CD4-positive, alpha-beta T cell treated with Interleukin-6 at 100 ng/mL for 8 hours (primary cell): Measurements from ENCODE around the gene ZNF358.

Source experiments
- DNase-seq: peaks from one replicate; pipeline ENCODE4 v3.0.0-alpha.2; 2020; ENCODE audit warnings: mixed read lengths, low spot score

Gene ZNF358

DNA sequence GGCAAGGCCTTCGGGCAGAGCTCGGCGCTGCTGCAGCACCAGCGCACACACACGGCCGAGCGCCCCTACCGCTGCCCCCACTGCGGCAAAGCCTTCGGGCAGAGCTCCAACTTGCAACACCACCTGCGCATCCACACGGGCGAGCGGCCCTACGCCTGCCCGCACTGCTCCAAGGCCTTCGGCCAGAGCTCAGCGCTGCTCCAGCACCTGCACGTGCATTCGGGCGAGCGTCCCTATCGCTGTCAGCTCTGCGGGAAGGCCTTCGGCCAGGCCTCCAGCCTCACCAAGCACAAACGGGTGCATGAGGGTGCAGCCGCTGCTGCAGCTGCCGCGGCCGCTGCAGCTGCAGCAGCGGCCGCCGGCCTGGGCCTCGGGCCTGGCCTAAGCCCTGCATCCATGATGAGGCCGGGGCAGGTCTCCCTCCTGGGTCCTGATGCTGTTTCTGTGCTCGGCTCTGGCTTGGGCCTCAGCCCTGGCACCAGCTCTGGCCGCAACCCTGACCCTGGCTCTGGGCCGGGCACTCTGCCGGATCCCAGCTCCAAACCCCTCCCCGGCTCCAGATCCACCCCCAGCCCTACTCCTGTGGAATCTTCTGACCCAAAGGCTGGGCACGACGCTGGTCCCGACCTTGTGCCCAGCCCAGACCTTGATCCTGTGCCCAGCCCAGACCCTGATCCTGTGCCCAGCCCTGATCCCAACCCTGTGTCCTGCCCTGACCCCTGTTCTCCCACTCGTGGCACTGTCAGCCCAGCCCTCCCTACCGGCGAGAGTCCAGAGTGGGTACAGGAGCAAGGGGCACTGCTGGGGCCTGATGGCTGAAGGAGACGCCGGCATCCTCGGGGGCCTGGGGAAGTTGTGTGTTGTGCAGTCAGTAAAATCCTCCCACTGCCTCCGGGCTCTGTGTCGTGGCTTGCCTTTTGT is 4.5 kb downstream of the ZNF358 start:
- no peak for DNase-seq

- DNase-seq: no peak
Measured at GRCh38 chr19:7521551-7522071, 5.7 kb downstream of the ZNF358 start.

GRCh38 chr19:7522072-7522922 is 6.4 kb downstream of the ZNF358 start, which contains the start of gene MCOLN1:
Gene MCOLN1, plus strand, starts transcription at chr19:7522624. Its CDS starts 127 bp downstream, at chr19:7522751.
- peak; percentile 99 for DNase-seq

DNA sequence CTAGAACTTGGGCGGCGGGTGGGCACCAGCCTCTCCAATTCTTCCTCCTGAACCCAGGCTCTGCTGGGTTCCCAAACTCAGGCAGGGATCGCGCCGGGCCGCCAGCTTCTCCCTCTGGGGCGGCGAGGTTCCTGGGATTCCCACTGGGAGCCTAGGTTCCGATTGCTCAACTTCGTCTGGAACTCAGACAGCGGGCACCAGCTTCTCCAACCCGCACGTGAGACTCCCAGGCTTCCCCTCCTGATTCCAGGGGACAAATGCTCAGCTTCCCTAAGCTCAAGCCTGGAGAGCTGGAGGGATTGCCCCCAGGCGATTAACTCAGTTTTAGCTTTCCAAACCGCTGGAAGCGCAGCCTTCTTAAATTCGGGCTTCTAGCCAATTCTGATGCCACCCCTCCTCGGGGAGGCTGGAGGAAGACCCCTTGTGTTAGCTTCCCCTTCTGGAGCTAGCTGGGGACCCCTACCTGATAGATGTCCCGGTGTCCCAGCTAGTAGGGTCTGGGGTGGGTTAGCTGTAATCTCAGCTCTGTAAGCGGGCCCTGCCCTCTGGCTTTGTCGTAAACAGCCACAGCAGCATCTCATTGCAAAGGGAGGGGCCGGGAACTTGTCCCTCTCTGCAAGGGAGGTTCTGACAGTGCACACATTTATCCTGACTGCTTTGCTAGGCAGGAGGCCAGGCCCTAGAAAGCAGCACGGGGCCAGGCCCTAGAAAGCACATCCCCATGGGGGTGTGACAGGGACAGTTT is 7.2 kb downstream of the ZNF358 start:
- DNase-seq: no peak

- no peak for DNase-seq
Measured at GRCh38 chr19:7524523-7524922, 8.6 kb downstream of the ZNF358 start.

DNA sequence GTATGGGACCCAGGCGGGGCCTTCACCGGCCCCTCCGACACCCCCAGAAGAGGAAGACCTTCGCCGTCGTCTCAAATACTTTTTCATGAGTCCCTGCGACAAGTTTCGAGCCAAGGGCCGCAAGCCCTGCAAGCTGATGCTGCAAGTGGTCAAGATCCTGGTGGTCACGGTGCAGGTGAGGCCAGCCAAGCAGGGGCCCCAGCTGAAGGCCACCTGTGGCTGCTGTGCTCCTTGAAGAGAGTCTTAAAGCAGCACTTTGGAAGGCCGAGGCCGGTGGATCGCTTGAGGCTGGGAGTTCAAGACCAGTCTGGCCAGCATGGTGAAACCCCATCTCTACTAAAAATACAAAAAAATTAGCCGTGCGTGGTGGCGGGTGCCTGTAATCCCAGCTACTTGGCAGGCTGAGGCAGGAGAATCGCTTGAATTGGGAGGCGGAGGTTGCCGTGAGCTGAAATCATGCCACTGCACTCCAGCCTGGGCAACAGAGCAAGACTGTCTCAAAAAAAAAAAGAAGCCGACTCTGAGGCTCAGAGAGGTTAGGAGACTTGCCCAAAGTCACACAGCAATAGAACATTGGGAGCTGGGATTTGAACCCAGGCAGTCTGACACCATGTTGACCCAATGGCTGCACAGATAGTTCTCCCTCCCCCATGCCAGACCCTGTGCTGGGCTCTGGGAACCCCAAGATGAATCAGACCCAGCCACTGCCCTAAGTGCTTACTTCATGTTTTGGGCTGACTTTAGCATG is 9.3 kb downstream of the ZNF358 start:
- no peak for DNase-seq

GRCh38 chr19:7526059-7526929 is 10.4 kb downstream of the ZNF358 start:
- no peak for DNase-seq

- no peak for DNase-seq
Measured at GRCh38 chr19:7527516-7528191, 11.8 kb downstream of the ZNF358 start.

- DNase-seq: no peak
Measured at GRCh38 chr19:7528192-7528519, 12.3 kb downstream of the ZNF358 start.

DNA sequence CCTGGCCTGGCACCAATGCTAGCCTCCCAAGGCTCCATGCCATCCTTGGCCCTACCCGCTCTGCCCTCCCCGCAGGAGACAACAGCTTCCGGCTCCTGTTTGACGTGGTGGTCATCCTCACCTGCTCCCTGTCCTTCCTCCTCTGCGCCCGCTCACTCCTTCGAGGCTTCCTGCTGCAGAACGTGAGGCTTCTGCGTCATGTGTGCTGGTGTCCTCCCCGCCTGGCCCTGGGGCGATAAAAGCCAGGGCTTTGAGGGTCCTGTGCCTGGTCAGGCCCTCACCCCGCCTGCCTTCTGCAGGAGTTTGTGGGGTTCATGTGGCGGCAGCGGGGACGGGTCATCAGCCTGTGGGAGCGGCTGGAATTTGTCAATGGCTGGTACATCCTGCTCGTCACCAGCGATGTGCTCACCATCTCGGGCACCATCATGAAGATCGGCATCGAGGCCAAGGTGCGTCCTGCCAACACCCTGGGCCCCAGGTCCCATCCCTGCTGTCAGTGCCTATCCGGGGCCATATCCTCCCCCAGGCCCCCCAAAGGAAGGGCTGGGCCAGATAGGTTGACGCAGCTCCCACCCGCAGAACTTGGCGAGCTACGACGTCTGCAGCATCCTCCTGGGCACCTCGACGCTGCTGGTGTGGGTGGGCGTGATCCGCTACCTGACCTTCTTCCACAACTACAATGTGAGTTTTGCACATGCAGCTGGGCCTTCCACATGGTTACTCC is 12.8 kb downstream of the ZNF358 start:
- DNase-seq: no peak

- no peak for DNase-seq
Measured at GRCh38 chr19:7529246-7529600, 13.3 kb downstream of the ZNF358 start.

DNA sequence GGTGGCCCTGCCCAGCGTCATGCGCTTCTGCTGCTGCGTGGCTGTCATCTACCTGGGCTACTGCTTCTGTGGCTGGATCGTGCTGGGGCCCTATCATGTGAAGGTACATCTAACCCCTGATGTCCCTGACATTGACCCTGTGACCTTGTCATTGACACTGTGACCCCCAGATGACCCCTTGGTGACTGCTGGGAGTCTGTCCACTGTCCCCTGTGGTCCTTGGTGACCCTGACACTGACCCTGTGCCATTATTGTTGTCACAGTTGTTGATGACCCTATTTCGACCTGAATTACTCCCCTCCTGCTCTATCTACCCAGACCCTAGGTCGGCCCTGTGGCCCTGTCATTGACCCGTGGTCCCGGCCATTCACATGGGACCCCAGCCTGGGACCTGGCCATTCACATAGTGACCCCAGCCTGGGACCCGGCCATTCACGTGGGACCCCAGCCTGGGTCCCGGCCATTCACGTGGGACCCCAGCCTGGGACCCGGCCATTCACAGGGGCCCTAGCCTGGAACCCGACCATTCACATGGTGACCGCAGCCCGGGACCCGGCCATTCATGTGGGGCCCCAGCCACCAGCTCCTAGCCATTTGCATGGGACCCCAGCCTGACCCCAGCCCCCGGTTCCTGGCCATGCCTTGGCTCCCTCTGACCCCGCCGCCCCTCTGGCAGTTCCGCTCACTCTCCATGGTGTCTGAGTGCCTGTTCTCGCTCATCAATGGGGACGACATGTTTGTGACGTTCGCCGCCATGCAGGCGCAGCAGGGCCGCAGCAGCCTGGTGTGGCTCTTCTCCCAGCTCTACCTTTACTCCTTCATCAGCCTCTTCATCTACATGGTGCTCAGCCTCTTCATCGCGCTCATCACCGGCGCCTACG is 13.9 kb downstream of the ZNF358 start:
- no peak for DNase-seq

- no peak for DNase-seq
Measured at GRCh38 chr19:7533281-7533885, 17.5 kb downstream of the ZNF358 start.

DNA sequence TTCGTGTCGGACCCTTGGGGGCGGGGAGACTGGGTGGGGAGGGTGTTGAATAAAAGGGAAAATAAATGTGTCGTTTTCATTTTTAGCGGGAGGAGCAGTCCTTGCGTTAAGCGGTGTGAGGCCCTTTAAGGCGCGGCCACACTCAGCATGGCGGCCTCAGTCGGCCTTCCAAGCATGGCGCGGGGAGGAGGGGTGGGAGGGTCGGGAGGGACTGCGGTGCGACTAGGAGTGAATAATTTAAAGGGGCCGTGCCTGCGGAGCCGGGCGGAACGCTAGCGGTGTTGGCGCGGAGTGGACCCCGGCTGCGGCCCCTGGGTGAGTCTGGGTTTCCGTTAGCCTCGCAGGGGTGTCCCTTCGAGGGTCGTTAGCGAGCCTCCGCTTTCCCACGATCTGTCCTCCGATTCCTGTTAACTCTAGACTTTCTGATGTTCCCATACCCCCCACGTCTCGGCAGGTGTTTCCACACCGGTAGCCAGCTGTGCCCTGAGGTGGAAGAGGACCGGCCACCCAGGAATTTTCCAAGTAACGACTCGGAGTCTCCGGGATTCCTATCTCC is 18.1 kb downstream of the ZNF358 start:
- peak; percentile 86 for DNase-seq

DNA sequence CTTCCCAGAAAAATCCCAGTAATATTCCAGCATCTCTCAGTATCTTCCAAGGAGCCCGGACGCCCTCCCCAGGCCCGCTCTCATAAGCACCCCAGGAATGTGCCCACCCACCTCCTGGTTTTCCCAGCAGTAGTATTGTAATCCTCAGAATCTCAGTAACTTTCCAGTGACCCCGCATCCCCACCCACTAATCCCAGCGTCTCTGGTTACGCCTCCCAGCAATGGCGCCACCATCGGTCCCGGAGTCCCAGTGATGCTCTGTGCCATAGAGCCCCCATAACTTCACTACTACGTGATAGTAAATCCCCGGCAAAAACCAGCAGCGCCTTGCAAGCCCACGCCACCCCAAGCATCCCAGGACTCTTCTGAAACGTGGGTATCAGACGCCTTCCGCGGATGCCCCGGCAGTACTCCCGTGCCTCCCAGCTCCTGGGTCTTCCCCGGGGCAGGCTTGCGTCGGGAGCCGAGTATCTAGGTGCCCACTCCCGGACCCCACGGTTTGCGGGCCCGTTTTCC is 18.7 kb downstream of the ZNF358 start:
- no peak for DNase-seq

- peak; percentile 87 for DNase-seq
Measured at GRCh38 chr19:7535047-7535997, 19.4 kb downstream of the ZNF358 start, which contains the start of gene PNPLA6. Gene PNPLA6, plus strand, starts transcription at chr19:7535717. Its CDS starts 72 bp downstream, at chr19:7535789.
